ENCODE data around the gene FXR1. TPM values are rescaled to one million over a fixed set of nuclear protein-coding genes. Genes with fewer than 3 reads are reported as not detected.
A peak's percentile ranks its signal among the peaks of the same experiment; 100 is the strongest.
"Not testable (repeated sequence)": the region's sequence is repeated elsewhere in the genome, so short reads cannot be mapped to it uniquely, and the experiment has no call there.

Gene FXR1
- total RNA-seq, 2 donors from 2014 or later: 196 to 203 TPM

GRCh38 chr3:180961087-180961486, 48.6 kb downstream of the FXR1 start:
- no peak overlapping the region for H3K27ac Mint-ChIP-seq
- ATAC-seq (replicated peaks in 1 of 2): no peak
- no peaks in the 10 kb centered on the region for H3K27me3 Mint-ChIP-seq (ENCODE audit: low read depth)
- peaks cover 18% of the 10 kb centered on the region for H3K4me1 Mint-ChIP-seq (ENCODE audit: low read depth)
- H3K4me3 Mint-ChIP-seq: no peak overlapping the region
- H3K36me3 Mint-ChIP-seq (ENCODE audit: insufficient read depth in 2 of 2): peaks cover 9 to 42% of the 10 kb centered on the region in 2 donors
- DNase-seq: no peak
- H3K9me3 Mint-ChIP-seq: no peaks in the 10 kb centered on the region

DNA sequence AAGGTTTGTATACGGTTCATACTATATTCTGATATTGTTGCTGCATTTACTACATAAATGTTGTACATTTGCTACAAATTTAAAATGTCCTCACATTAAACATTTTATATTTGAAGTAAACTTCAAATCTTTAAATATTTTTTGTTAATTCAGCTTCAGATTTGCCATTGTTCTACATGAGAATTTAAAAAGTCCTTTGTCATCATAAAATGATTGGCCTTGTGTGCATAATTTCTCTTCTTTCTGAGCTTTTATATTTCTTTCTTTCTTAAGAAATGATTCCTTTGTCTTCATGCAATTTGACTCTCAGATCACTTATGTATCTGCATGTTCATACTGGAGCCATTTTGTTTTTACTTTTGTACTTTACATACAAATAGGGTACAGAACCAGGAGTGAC, 49.1 kb downstream of the FXR1 start:
- DNase-seq (no peak), ATAC-seq (replicated peaks in 1 of 2) (no peak)
- Mint-ChIP-seq H3K9me3 (no peaks in the 10 kb centered on the region), H3K4me3 (no peak overlapping the region), H3K4me1 (ENCODE audit: low read depth) (peaks cover 18% of the 10 kb centered on the region), H3K36me3 (ENCODE audit: insufficient read depth in 2 of 2) (peaks cover 9 to 44% of the 10 kb centered on the region in 2 donors), H3K27ac (no peak overlapping the region), H3K27me3 (ENCODE audit: low read depth) (no peaks in the 10 kb centered on the region)

DNA sequence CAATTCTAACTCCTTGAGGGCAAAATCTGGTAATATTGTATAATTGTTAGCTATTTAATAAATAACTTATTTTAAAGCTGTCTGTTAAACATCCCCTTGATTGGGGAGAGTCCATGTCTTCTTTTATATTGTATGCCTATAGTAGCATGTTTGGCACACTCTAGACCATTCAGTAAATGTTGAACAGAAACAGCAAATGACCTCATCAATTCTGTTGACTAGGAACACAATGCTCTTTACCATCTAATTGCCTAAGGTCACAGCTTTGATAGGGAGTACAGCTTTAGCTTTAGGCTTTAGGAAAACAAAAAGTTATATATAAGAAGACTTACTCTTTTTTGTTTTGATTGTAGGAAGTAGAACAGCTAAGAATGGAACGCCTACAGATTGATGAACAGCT, 50.1 kb downstream of the FXR1 start:
- ATAC-seq (replicated peaks in 1 of 2): no peak

GRCh38 chr3:180970931-180971330, 58.5 kb downstream of the FXR1 start:
- Mint-ChIP-seq H3K36me3 (ENCODE audit: insufficient read depth in 2 of 2) (peaks cover 2 to 22% of the 10 kb centered on the region in 2 donors), H3K27me3 (ENCODE audit: low read depth) (no peaks in the 10 kb centered on the region), H3K4me3 (no peak overlapping the region), H3K9me3 (no peaks in the 10 kb centered on the region), H3K27ac (peak overlapping the region; percentile 72), H3K4me1 (ENCODE audit: low read depth) (no peaks in the 10 kb centered on the region)
- ATAC-seq (replicated peaks in 1 of 2) (no peak), DNase-seq (no peak)

More for the DNA sequence above, 50.1 kb downstream of the FXR1 start:
- no peaks in the 10 kb centered on the region for H3K9me3 Mint-ChIP-seq
- no peaks in the 10 kb centered on the region for H3K27me3 Mint-ChIP-seq (ENCODE audit: low read depth)
- DNase-seq: no peak
- H3K4me3 Mint-ChIP-seq: no peak overlapping the region
- peaks cover 18% of the 10 kb centered on the region for H3K4me1 Mint-ChIP-seq (ENCODE audit: low read depth)
- no peak overlapping the region for H3K27ac Mint-ChIP-seq
- peaks cover 7 to 41% of the 10 kb centered on the region in 2 donors for H3K36me3 Mint-ChIP-seq (ENCODE audit: insufficient read depth in 2 of 2)

DNA sequence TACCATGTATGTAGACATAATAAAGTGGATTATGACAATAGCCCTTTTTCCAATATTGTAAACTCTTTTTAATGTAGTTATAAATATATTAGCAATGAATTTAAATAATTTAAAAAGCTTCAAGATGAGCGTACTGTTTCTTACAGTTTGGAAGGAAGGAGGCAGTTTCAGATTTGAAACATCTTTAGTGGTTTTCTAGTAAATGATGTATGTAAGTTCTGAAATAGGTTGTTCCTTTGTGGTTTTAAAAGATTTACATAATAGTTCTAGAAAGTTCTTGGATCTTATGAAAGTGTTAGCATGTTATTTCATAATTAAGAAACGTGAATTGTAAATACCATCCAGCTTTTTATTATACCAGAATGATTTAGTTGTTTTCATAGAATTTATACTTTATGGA, 61.1 kb downstream of the FXR1 start:
- H3K36me3 Mint-ChIP-seq (ENCODE audit: insufficient read depth in 2 of 2): peaks cover 0 to 10% of the 10 kb centered on the region in 2 donors
- no peak for ATAC-seq (replicated peaks in 1 of 2)

DNA sequence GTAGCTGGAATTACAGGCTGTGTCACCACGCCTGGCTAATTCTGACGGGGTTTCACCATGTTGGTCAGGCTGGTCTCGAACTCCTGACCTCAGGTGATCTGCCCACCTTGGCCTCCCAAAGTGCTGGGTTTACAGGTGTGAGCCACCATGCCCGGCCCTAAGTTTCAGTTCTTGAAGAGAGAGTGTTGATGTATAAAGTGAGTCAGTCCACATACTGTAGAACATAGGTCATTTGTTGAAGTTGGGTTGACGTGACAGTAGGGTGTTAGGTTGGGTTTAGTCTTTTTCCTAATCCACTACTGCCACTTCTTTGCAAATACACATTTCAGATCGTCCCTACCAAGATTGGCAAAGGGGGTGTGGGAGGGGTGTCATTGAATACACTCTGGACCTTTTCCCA, 61.8 kb downstream of the FXR1 start:
- no peak for ATAC-seq (replicated peaks in 1 of 2)

More for the DNA sequence above, 61.1 kb downstream of the FXR1 start:
- Mint-ChIP-seq H3K4me3 (no peak overlapping the region), H3K9me3 (no peaks in the 10 kb centered on the region), H3K27me3 (ENCODE audit: low read depth) (no peaks in the 10 kb centered on the region), H3K27ac (peak overlapping the region; percentile 51), H3K4me1 (ENCODE audit: low read depth) (no peaks in the 10 kb centered on the region)
- DNase-seq: no peak

GRCh38 chr3:180977498-180977897, 65.0 kb downstream of the FXR1 start:
- H3K4me1 Mint-ChIP-seq (ENCODE audit: low read depth): no peaks in the 10 kb centered on the region
- no peak overlapping the region for H3K27ac Mint-ChIP-seq
- no peaks in the 10 kb centered on the region for H3K9me3 Mint-ChIP-seq
- DNase-seq (no peak), ATAC-seq (replicated peaks in 1 of 2) (no peak)
- H3K36me3 Mint-ChIP-seq (ENCODE audit: insufficient read depth in 2 of 2): peaks cover 0 to 5% of the 10 kb centered on the region in 2 donors
- H3K27me3 Mint-ChIP-seq (ENCODE audit: low read depth): no peaks in the 10 kb centered on the region
- H3K4me3 Mint-ChIP-seq: no peak overlapping the region

More for the DNA sequence above, 61.8 kb downstream of the FXR1 start:
- DNase-seq: no peak
- H3K36me3 Mint-ChIP-seq (ENCODE audit: insufficient read depth in 2 of 2): peaks cover 0 to 8% of the 10 kb centered on the region in 2 donors
- H3K27me3 Mint-ChIP-seq (ENCODE audit: low read depth): no peaks in the 10 kb centered on the region
- no peak overlapping the region for H3K27ac Mint-ChIP-seq
- H3K4me3 Mint-ChIP-seq: no peak overlapping the region
- H3K4me1 Mint-ChIP-seq (ENCODE audit: low read depth): no peaks in the 10 kb centered on the region
- no peaks in the 10 kb centered on the region for H3K9me3 Mint-ChIP-seq

GRCh38 chr3:180979961-180980360, 67.5 kb downstream of the FXR1 start:
- Mint-ChIP-seq H3K27ac (peak overlapping the region; percentile 57), H3K27me3 (ENCODE audit: low read depth) (no peaks in the 10 kb centered on the region), H3K4me3 (no peak overlapping the region), H3K36me3 (ENCODE audit: insufficient read depth in 2 of 2) (peaks cover 0 to 5% of the 10 kb centered on the region in 2 donors), H3K4me1 (ENCODE audit: low read depth) (peaks cover 6% of the 10 kb centered on the region), H3K9me3 (no peaks in the 10 kb centered on the region)
- no peak for ATAC-seq (replicated peaks in 1 of 2)
- no peak for DNase-seq

DNA sequence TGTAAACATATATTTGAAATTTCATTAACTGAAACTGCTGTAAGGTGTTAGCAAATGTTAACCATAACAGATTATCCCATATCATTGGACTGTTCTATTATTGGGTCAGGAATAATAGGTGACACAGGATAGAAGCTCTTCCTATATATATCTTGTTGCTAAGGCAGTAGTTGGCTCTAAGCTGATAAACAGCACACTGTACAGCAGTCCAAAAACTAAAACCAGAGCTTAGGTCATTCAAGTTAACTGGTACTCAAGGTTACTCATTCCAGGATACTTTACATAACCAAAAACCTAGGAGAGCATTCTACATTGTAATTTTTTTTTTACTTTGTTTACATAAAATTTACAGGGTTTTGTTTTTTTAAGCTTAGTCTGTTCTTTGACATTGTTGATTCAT, 68.1 kb downstream of the FXR1 start:
- Mint-ChIP-seq H3K9me3 (no peaks in the 10 kb centered on the region), H3K4me1 (ENCODE audit: low read depth) (peaks cover 11% of the 10 kb centered on the region), H3K27me3 (ENCODE audit: low read depth) (no peaks in the 10 kb centered on the region), H3K27ac (peak overlapping the region; percentile 86), H3K36me3 (ENCODE audit: insufficient read depth in 2 of 2) (peaks cover 0 to 5% of the 10 kb centered on the region in 2 donors), H3K4me3 (no peak overlapping the region)
- DNase-seq: no peak
- peak; percentile 59 to 82 for ATAC-seq (replicated peaks in 1 of 2)

DNA sequence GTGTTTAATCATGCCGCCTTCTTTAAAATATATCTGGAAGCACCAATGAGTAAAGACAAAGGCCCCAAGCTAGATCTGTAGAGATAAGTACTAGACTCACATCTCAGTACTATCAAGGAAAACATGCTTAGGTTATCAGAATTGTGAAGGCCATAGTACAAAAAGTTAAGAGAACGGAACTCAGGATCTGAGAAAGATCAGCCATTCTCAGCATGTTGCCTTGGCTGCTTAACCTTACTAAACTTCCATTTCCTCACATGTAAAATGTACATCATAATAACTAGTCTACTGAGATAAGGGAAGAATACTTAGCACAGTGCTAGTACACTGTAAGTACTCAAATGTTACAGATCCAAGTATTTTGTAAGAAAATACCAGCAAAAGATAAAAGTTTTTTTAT, 69.4 kb downstream of the FXR1 start:
- Mint-ChIP-seq H3K4me3 (no peak overlapping the region), H3K9me3 (no peaks in the 10 kb centered on the region), H3K36me3 (ENCODE audit: insufficient read depth in 2 of 2) (peaks cover 0 to 5% of the 10 kb centered on the region in 2 donors), H3K4me1 (ENCODE audit: low read depth) (peaks cover 19% of the 10 kb centered on the region), H3K27ac (peak overlapping the region; percentile 42), H3K27me3 (ENCODE audit: low read depth) (no peaks in the 10 kb centered on the region)
- ATAC-seq (replicated peaks in 1 of 2) (no peak), DNase-seq (no peak)

GRCh38 chr3:180983136-180983535, 70.7 kb downstream of the FXR1 start:
- no peak overlapping the region for H3K4me3 Mint-ChIP-seq
- H3K4me1 Mint-ChIP-seq (ENCODE audit: low read depth): peaks cover 31% of the 10 kb centered on the region
- H3K36me3 Mint-ChIP-seq (ENCODE audit: insufficient read depth in 2 of 2): peaks cover 0 to 5% of the 10 kb centered on the region in 2 donors
- no peak for ATAC-seq (replicated peaks in 1 of 2)
- H3K27me3 Mint-ChIP-seq (ENCODE audit: low read depth): no peaks in the 10 kb centered on the region
- peak overlapping the region; percentile 68 for H3K27ac Mint-ChIP-seq
- H3K9me3 Mint-ChIP-seq: no peaks in the 10 kb centered on the region
- no peak for DNase-seq

GRCh38 chr3:180986366-180986765, 73.9 kb downstream of the FXR1 start:
- not testable (repeated sequence) for DNase-seq; H3K9me3 Mint-ChIP-seq; H3K27me3 Mint-ChIP-seq (ENCODE audit: low read depth); ATAC-seq (replicated peaks in 1 of 2); H3K27ac Mint-ChIP-seq; H3K4me3 Mint-ChIP-seq; H3K36me3 Mint-ChIP-seq (ENCODE audit: insufficient read depth in 2 of 2)
- H3K4me1 Mint-ChIP-seq (ENCODE audit: low read depth): peaks cover 50% of the 10 kb centered on the region

- Mint-ChIP-seq H3K4me1 (ENCODE audit: low read depth) (peaks cover 50% of the 10 kb centered on the region), H3K27ac (peak overlapping the region; percentile 75), H3K4me3 (peak overlapping the region in 1 of 2 donors; percentile 93), H3K9me3 (no peaks in the 10 kb centered on the region), H3K27me3 (ENCODE audit: low read depth) (no peaks in the 10 kb centered on the region), H3K36me3 (ENCODE audit: insufficient read depth in 2 of 2) (peaks cover 2 to 5% of the 10 kb centered on the region in 2 donors)
- ATAC-seq (replicated peaks in 1 of 2): no peak
- DNase-seq: no peak
Observed at GRCh38 chr3:180987344-180987743, 74.9 kb downstream of the FXR1 start.

Measured in activated T-cell treated with anti-CD3 and anti-CD28 coated beads, Interleukin-2, amount 50 U/mL, for 72 hours (primary cell).